ENCODE data around the gene SEMA3G. TPM values are rescaled to one million over a fixed set of nuclear protein-coding genes. Genes with fewer than 3 reads are reported as not detected.

SEMA3G gene
- total and polyA plus RNA-seq, 2 experiments from 2014 or later: 0.47 to 2.5 TPM

DNA sequence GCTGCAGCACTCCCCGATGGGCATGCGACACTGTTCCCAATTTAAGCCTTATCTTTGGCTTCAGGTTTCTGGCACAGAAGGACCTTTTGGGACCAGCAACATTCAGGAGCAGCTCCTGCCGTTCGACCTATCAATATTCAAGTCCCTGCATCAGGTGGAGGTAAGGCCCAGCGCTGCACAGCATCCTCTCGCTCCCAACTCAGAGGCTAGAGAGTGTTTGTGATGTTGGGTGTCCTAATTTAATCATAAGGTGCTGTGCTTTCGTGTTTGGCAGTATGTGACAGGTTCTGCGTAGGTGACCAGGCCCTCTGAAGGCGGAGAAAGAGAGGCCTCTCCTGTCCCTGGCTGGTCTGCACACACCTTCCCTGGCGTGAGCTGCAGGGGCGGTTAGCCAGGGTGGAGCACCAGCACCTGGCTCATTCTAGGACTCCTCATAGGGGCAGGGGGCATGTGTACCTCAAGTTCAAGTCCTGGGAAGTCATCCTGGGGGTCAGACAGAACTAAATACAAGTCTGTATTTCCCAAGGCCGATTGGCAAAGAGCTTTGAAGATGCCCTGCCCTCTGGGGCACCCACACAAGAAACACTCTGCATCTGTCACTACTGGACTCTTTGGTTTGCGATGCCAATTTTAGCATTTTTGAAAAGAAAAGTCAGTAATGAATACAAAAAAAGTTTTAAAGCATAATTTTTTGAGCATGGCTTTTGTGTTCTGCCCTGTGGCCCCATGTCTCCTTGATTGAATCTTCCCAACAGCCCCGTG, 27.5 kb upstream of the SEMA3G start:
- ATAC-seq (no peak), DNase-seq (ENCODE audit: low spot score) (no peak)
- H3K27ac Mint-ChIP-seq: no peak overlapping the region
- no peak overlapping the region for H3K27ac ChIP-seq (ENCODE audit: low read depth)
- no peaks in the 10 kb centered on the region for H3K9me2 ChIP-seq (ENCODE audit: insufficient read depth)
- no peak overlapping the region for H3K4me2 ChIP-seq
- 0 out of 2 replicates have a peak, but pooled peaks cover 6% of the 10 kb centered on the region for H3F3A ChIP-seq (replicated peaks; ENCODE audit: low read depth)
- H3K27me3 ChIP-seq (ENCODE audit: insufficient read depth): no peaks in the 10 kb centered on the region
- H4K20me1 ChIP-seq (replicated peaks; ENCODE audit: insufficient read depth): peaks cover 7% of the 10 kb centered on the region; the same call in 1 of the 2 replicates
- peaks cover 23% of the 10 kb centered on the region for H3K36me3 ChIP-seq (ENCODE audit: insufficient read depth)
- H3K79me2 ChIP-seq (replicated peaks; ENCODE audit: insufficient read depth): peaks cover 23% of the 10 kb centered on the region
- H3K4me3 Mint-ChIP-seq: no peak overlapping the region
- TF ChIP-seq ZNF331 (CRISPR knock-in tag; IDR thresholded peaks at IDR 0.05; ENCODE audit: low read depth) (no peak), JUNB (IDR thresholded peaks at IDR 0.05; ENCODE audit: unreplicated experiment) (no peak), ZNF114 (CRISPR knock-in tag; IDR thresholded peaks at IDR 0.05) (no peak), ZNF462 (CRISPR knock-in tag; IDR thresholded peaks at IDR 0.05) (no peak), NANOG (IDR thresholded peaks at IDR 0.05; ENCODE audit: borderline replicate concordance) (no peak), EZH2phosphoT487 (IDR thresholded peaks at IDR 0.05; ENCODE audit: unreplicated experiment) (no peak), CTCF (conservative IDR thresholded peaks at IDR 0.05; ENCODE audit: low read depth in 2 of 2) (no peak), POLR2AphosphoS5 (IDR thresholded peaks at IDR 0.05; ENCODE audit: low read depth) (no peak), STAT1 (IDR thresholded peaks at IDR 0.05; ENCODE audit: unreplicated experiment) (no peak), EZH2 (IDR thresholded peaks at IDR 0.05; ENCODE audit: low read depth, unreplicated experiment) (no peak), CREB1 (CRISPR knock-in tag; IDR thresholded peaks at IDR 0.05; ENCODE audit: low read depth) (no peak)
- TF ChIP-seq, protein P1, sequence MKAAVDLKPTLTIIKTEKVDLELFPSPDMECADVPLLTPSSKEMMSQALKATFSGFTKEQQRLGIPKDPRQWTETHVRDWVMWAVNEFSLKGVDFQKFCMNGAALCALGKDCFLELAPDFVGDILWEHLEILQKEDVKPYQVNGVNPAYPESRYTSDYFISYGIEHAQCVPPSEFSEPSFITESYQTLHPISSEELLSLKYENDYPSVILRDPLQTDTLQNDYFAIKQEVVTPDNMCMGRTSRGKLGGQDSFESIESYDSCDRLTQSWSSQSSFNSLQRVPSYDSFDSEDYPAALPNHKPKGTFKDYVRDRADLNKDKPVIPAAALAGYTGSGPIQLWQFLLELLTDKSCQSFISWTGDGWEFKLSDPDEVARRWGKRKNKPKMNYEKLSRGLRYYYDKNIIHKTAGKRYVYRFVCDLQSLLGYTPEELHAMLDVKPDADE (IDR thresholded peaks at IDR 0.05): no peak
- TF ChIP-seq, protein P2, sequence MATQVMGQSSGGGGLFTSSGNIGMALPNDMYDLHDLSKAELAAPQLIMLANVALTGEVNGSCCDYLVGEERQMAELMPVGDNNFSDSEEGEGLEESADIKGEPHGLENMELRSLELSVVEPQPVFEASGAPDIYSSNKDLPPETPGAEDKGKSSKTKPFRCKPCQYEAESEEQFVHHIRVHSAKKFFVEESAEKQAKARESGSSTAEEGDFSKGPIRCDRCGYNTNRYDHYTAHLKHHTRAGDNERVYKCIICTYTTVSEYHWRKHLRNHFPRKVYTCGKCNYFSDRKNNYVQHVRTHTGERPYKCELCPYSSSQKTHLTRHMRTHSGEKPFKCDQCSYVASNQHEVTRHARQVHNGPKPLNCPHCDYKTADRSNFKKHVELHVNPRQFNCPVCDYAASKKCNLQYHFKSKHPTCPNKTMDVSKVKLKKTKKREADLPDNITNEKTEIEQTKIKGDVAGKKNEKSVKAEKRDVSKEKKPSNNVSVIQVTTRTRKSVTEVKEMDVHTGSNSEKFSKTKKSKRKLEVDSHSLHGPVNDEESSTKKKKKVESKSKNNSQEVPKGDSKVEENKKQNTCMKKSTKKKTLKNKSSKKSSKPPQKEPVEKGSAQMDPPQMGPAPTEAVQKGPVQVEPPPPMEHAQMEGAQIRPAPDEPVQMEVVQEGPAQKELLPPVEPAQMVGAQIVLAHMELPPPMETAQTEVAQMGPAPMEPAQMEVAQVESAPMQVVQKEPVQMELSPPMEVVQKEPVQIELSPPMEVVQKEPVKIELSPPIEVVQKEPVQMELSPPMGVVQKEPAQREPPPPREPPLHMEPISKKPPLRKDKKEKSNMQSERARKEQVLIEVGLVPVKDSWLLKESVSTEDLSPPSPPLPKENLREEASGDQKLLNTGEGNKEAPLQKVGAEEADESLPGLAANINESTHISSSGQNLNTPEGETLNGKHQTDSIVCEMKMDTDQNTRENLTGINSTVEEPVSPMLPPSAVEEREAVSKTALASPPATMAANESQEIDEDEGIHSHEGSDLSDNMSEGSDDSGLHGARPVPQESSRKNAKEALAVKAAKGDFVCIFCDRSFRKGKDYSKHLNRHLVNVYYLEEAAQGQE (IDR thresholded peaks at IDR 0.05; ENCODE audit: unreplicated experiment): no peak
- peaks cover 4% of the 10 kb centered on the region for H3K27me3 Mint-ChIP-seq (ENCODE audit: insufficient read depth, low read depth, poor library complexity)
- H3K4me3 ChIP-seq: no peak overlapping the region
- H2AFZ ChIP-seq: no peak overlapping the region
- H3K4me1 Mint-ChIP-seq: no peaks in the 10 kb centered on the region; the same call in 2 of the 3 replicates
- no peaks in the 10 kb centered on the region for H3K4me1 ChIP-seq (ENCODE audit: insufficient read depth)
- peaks cover 55% of the 10 kb centered on the region for H3K36me3 Mint-ChIP-seq (ENCODE audit: low read depth)
- no peaks in the 10 kb centered on the region for H3K9me3 Mint-ChIP-seq

Measured in GM23338 (cell line).